ENCODE measurements around the gene BRD4.

BRD4 gene

DNA sequence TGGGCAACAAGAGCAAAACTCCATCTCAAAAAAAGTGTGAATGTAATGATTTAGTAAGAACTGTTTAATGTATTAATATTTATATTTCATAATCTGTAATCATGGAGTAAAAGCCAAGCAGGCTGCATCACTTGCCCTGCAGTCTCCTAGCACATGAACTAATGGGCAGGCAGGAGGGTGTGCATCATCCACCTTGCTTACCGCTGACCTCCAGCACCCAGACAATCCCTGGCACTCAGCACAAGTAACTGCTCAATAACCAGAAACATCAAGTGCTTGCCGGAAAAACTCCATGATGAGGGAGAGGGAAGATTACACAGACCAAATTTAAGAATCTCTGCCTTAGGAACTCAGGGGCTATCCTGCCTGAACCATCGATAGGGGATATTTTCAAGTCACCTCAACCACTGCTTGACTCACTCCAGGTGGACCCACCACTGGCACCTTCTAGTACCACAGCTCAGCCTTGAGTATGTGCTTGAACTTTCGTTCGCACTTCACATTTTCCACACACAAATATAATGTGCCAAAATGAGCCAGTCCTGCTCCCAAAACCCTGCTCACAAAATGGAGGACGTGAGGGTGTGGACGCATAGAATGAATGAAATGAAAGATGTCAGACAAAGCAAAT is 18.6 kb downstream of the BRD4 start:
- no peak for DNase-seq (ENCODE audit: low read depth in 2 of 2)

DNA sequence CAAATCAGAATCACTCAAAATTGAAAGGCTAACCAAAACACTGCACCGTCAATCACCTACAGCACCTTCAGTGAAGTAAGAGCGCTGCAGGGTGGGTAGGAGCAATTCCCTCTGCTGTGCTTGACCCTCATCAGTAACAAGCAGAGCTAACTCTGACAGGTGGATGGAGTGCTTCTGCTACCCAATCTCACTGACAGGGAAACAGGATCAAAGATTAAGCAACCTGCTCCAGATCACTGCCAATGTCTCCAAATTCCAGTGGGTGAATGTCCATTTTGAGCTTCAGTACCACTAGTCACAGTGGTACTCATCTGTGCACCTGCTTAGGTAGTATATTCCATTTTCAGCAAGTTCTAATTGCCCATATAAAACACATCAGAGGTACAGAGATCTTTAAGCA is 25.2 kb downstream of the BRD4 start:
- DNase-seq (ENCODE audit: low read depth in 2 of 2) = no peak

GRCh38 chr19:15305582-15306334 is 26.6 kb downstream of the BRD4 start:
- DNase-seq (ENCODE audit: low read depth in 2 of 2) = no peak

DNA sequence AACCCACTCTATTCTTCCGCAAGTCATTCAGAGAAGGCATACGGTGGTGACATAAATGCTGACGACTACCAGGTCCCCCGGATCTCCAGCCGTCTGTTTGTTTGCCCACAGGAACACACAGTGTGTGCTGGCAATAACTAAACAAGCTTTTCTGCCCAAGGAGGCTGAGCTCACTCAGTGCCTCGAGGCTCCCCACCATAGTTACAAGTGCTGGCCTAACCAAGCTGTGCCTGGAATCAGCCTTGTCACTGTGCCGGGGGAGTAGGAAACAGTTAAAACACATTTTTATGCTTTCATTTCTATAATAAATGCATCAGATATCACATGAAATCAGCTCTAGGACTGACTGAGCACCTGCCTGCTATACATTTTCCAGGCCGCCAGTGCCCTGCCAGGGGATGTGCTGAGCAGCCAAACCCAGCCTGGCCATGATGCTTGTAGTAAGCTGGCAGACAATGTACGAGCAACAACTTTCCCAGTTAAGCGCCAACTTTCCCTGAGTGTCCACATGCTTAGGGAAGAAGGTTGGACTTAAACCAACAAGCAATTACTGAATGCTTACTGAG is 28.1 kb downstream of the BRD4 start:
- no peak for DNase-seq (ENCODE audit: low read depth in 2 of 2)

GRCh38 chr19:15303105-15303780 is 29.1 kb downstream of the BRD4 start:
- DNase-seq (ENCODE audit: low read depth in 2 of 2) = no peak

- no peak for DNase-seq (ENCODE audit: low read depth in 2 of 2)
Observed at GRCh38 chr19:15300533-15301197, 31.7 kb downstream of the BRD4 start.

GRCh38 chr19:15299568-15300409 is 32.5 kb downstream of the BRD4 start:
- no peak for DNase-seq (ENCODE audit: low read depth in 2 of 2)

DNA sequence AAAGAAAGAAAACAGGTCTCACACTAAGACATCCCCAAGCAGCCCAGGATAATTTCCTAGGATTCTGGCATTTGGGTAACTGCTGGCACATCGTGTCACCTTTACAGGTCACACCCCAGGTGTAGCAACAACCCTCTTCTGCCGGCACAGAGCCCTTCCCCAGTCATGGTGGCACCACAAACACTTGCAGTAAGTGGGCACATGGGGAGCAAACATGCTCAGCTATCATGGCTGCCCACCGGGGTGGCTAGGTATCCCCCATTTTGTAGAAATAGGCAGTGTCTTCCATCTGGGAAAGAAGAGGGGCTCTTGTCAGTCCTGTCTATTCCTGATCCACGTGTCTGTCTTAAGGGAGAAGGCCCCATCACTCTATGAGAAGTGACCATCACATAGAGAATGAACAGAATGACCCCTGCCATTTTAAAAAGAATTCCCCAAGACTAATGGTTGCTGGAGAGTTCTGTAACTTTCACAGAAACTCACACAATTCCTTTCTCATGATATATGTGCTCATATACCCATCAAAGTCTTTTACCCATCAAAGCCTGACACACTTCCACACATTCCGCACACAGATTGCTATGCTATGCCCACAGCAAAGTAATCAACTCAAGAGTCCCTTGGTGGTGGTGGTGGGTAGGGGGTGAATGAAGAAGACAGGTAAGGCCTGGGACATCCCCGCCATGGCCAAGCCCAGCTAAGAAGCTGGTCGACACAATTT is 33.3 kb downstream of the BRD4 start:
- DNase-seq (ENCODE audit: low read depth in 2 of 2) = no peak

- no peak for DNase-seq (ENCODE audit: low read depth in 2 of 2)
Observed at GRCh38 chr19:15297416-15298224, 34.7 kb downstream of the BRD4 start.

GRCh38 chr19:15296841-15297415 is 35.4 kb downstream of the BRD4 start:
- no peak for DNase-seq (ENCODE audit: low read depth in 2 of 2)

DNA sequence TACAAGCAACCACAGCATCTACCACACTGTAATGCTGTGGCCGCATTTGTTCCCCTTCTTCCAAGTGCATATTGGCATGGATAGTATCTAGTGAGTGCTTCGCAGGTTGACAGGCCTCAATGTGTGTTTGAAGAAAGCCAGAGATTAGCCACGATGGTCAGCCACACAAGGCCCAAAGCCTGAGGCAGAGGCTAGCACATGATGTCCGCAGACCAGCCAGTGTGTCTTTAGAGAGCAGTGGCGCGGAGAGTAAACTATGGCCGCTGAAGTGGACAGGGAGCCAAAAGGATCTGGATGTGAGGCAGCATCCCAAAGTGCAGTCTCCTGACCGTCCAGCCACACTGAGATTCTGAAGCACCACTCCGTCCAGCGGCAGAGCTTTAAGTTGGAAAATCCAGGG is 36.0 kb downstream of the BRD4 start:
- no peak for DNase-seq (ENCODE audit: low read depth in 2 of 2)

DNA sequence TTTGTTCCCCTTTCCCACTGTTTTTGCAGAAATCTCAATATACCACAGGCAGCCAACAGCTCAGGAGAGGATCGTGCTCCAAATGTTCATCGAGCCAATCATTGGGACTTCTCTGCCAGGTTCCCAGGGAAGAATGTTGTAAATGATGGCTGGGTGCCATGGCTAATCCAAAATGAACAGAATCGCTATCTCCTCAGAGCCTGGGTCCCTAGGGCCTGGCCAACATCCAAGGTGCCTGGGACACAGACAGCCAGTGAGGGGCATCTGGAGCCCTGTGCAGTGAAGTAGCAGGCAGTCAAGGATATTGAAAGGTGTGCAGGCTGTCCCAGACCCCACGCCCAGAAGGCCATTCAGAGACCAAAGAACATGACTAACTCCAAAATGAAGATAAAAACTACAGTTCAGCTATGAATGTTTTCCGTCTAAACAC is 37.8 kb downstream of the BRD4 start:
- no peak for DNase-seq (ENCODE audit: low read depth in 2 of 2)

DNA sequence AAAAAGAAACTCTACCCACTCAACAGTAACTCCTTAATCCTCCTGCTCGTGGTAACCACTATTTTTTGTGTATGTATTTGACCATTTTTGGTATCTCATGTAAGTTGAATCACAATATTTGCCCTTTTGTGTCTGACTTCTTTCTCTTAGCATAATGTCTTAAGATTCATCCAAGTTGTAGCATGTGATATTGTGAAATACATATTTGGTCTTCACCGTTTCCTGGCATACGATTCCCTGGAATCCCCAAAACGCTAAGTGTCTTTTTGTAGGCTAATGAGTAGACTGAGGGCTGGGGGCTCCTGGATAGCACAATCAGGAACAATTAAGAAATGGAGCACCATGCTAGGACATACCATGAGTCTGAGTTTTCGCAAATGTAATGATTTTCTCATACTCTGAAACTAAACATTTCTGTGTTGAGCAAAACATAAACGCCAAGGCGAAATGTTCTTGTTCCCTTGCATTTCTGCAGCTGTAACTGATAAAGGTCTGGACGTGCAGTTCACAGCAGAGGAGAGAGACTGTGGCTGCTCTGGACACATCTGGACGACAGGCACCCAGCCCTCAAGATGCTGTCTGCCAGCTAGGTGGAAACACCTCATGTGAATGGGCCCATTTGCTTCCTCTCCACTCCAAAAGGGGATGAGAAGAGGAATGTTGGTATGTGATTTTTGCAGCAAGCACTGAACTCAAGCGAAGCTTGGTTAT is 38.4 kb downstream of the BRD4 start:
- no peak for DNase-seq (ENCODE audit: low read depth in 2 of 2)

DNA sequence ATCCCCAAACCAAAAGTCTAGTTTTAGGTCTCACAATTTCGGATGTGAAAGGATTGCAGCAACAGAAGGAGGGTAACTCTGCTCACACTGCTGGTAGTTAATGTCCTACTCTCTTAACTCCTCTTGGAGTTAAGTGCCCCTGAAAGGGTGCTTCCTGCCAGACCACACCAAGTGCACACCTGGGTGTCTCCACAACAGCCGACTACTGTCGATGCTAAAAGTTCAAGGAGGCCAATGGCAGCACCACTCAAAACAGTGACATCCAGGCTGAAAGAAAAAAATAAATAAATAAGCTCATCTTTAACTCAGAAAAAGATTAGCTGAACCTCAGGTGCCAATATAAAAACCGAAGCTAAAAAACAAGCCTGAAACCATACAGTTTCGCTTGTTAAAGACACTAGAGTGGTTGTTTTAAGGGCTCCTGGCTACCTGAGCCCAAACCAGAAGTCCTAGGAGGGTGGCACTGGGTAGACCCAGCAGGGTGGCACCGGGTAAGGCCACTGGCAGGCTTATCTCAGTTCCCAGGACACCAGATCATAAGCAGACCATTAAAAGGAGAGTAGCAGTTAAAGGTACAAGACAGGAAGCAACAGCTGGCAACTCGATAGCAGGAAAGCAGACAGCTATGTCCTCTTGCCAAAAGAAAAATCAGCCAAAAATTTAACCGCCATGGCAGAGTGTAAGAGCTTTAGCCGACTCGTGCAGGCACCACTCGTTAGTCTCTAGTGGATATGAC is 39.3 kb downstream of the BRD4 start:
- DNase-seq (ENCODE audit: low read depth in 2 of 2) = no peak

DNA sequence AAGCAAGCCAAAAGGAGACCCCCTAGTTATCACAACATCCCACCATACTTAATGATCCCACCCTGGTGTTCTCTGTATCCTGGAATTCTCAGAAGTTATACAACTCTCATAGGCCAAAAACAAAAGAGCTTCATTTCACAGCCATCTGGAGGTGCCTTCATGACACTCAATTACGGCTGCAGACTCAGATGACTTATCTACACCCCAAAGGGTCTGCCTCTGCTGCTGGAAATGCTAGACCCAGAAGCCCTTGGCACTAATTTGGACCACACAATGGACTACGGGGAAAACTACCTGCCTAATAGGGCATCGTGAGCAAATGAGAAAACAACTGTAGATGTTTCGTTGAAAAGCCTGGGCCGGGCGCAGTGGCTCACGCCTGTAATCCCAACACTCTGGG is 40.2 kb downstream of the BRD4 start:
- no peak for DNase-seq (ENCODE audit: low read depth in 2 of 2)

GRCh38 chr19:15291548-15292021 is 40.8 kb downstream of the BRD4 start:
- no peak for DNase-seq (ENCODE audit: low read depth in 2 of 2)

DNA sequence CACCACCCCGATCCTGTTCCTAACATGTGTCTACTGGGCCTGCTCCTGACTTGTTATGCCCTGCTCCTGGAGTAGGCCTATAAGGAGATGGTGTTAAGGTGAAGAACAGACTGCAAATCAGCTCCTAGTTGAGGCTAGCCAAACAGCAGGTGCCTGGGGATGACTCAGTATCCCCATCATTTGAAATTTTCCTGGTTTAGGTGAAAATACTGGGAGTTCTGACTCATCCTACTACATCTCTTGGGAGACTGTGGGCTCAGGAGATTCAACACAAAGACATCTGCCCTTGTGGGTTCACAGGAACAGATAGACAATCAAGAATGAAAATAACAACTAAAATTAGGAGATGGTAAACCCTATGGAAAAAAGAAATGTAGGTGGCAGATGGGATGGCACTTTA is 41.2 kb downstream of the BRD4 start:
- no peak for DNase-seq (ENCODE audit: low read depth in 2 of 2)

DNA sequence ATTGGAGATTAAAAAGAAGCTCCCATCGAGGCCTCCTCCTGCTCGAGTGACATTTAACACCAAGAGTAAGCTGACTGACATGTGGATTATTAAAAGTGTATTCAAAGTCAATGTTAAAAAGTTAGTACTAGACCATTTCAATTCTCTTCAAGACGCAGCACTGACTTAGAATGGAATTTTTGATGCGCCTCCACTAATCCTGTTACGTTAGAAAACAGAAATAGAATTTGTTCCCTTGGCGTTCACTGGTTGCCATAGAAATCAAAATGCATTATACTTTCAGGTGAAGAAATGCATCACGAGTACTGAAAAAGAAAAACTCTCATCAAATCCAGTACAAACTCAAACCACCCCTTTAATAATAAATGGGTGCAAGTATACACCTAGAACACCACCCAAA is 42.2 kb downstream of the BRD4 start:
- no peak for DNase-seq (ENCODE audit: low read depth in 2 of 2)
